Measurements from ENCODE around the gene LRP1B.
"Not testable (repeated sequence)": the region's sequence is repeated elsewhere in the genome, so short reads cannot be mapped to it uniquely, and the experiment has no call there.

The LRP1B gene

GRCh38 chr2:140596447-140596846 is 1534.4 kb downstream of the LRP1B start:
- in situ Hi-C loops (cut with HindIII; ENCODE audit: low sequenced_read_pairs): no loop called here

GRCh38 chr2:140595107-140595506 is 1535.7 kb downstream of the LRP1B start:
- in situ Hi-C loops (cut with HindIII; ENCODE audit: low sequenced_read_pairs): no loop called here

GRCh38 chr2:140593132-140593531 is 1537.7 kb downstream of the LRP1B start:
- in situ Hi-C loops (cut with HindIII; ENCODE audit: low sequenced_read_pairs): no loop called here

- in situ Hi-C loops (cut with HindIII; ENCODE audit: low sequenced_read_pairs): no loop called here
Measured at GRCh38 chr2:140589696-140590095, 1541.1 kb downstream of the LRP1B start.

DNA sequence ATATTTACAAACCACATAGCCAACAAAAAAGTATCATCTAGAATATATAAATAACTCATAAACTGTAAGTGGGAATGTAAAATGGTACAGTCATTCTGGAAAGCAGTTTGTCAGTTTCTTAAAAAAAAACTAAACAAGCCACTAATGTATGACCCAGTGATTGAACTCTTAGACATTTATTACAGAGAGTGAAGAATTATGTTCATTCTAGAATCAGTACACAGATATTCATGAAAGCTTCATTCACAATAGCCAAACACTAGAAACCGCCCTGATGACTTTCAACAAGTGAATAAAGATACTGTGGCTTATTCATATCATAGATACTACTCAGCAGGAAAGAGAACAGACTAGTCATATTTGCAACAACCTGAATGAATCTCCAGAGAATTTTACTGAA is 1541.5 kb downstream of the LRP1B start:
- in situ Hi-C loops (cut with HindIII; ENCODE audit: low sequenced_read_pairs): no loop called here

DNA sequence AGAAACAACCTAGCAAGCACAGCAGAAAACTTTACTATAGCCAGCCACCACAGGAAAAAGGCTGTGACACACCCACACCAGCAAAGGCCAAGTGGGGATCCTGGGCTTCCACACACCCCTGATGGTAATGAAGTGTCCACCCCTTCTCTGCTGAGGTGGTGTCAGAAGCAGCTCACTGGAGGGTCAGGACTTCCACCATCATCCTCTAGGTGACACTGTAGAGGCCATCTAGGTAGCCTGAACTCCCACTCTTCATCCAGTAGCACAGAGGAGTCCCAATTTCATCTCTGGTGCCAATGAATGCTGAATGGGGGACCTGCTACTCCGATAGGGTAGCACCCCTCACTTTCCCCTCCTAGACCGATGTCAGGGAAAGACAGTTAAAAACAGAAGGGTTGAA is 1544.4 kb downstream of the LRP1B start:
- in situ Hi-C loops (cut with HindIII; ENCODE audit: low sequenced_read_pairs): no loop called here

DNA sequence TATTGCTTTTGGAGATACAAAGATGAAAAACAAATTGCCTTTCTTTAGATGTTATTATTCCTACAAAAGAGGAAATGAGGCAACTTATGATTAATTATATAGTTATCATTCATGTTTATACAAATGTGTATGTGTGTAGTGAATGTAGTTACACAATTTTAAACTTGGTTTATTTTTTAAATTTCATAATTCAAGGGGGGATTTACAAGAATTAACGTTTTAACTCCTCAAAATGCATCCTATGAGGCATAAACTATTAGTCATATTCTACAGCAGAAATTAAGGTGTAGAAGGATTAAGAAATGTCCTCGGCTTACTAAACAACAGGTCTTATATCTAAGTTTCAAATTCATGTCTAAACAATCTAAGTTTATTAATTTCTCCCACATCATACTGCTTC is 1545.8 kb downstream of the LRP1B start:
- in situ Hi-C loops (cut with HindIII; ENCODE audit: low sequenced_read_pairs): no loop called here

- in situ Hi-C loops (cut with HindIII; ENCODE audit: low sequenced_read_pairs): no loop called here
Measured at GRCh38 chr2:140584471-140584870, 1546.3 kb downstream of the LRP1B start.

DNA sequence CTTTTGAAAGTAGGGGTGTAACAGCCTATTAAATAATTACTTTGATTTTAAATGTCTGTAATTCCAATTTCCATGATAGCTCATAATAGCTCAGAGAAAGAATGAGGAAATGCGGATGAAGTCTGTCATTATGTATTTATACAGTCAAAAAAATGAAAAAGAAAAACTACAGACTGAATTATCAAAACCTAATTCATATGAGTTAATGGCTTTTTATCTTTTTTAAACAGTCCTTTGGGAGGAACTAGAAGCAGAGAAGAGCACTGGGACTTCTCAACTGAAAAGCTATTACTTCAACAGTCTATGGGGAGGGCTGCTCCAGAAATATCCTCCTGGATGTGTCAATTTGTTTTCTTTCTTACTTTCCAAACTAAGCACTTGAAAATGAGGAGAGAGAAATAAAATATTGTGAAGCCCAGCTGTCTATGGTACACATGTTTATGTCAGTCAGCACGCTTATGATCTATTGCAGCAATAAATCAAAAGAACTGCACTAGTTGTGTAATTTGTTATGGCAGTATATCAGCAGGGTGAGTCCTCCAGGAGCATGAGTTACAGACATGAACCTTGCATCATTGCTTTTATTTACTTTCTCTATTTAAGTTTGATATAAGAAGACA is 1550.2 kb downstream of the LRP1B start:
- in situ Hi-C loops (cut with HindIII; ENCODE audit: low sequenced_read_pairs): no loop called here

GRCh38 chr2:140577453-140577852 is 1553.4 kb downstream of the LRP1B start:
- in situ Hi-C loops (cut with HindIII; ENCODE audit: low sequenced_read_pairs): no loop called here

DNA sequence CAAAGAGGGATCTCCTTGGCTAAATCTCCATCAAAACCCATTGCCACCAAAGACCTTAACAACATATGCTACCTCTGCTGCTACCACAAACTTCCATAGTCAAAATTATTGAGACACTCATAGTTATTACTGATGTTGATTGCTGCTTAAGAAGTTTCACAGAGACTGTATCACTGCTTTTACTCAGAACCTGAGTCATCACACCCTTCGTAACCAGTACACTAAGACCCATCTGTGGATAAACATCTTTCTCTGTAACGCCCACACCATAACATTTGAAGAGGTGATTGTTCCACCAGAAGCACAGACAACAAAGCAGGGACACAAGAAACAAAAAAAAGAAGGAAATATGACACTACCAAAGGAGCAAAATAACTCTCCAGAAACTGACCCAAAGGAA is 1563.1 kb downstream of the LRP1B start:
- in situ Hi-C loops (cut with HindIII; ENCODE audit: low sequenced_read_pairs): no loop called here

GRCh38 chr2:140565756-140566155 is 1565.1 kb downstream of the LRP1B start:
- in situ Hi-C loops (cut with HindIII; ENCODE audit: low sequenced_read_pairs): no loop called here

- in situ Hi-C loops (cut with HindIII; ENCODE audit: low sequenced_read_pairs): no loop called here
Measured at GRCh38 chr2:140555701-140556100, 1575.1 kb downstream of the LRP1B start.

- in situ Hi-C loops (cut with HindIII; ENCODE audit: low sequenced_read_pairs): no loop called here
Measured at GRCh38 chr2:140552634-140553033, 1578.2 kb downstream of the LRP1B start.

GRCh38 chr2:140551287-140551686 is 1579.5 kb downstream of the LRP1B start:
- in situ Hi-C loops (cut with HindIII; ENCODE audit: low sequenced_read_pairs): no loop called here

- in situ Hi-C loops (cut with HindIII; ENCODE audit: low sequenced_read_pairs): no loop called here
Measured at GRCh38 chr2:140550821-140551220, 1580.0 kb downstream of the LRP1B start.

- in situ Hi-C loops (cut with HindIII; ENCODE audit: low sequenced_read_pairs): not testable (repeated sequence)
Measured at GRCh38 chr2:140544769-140545168, 1586.0 kb downstream of the LRP1B start.

DNA sequence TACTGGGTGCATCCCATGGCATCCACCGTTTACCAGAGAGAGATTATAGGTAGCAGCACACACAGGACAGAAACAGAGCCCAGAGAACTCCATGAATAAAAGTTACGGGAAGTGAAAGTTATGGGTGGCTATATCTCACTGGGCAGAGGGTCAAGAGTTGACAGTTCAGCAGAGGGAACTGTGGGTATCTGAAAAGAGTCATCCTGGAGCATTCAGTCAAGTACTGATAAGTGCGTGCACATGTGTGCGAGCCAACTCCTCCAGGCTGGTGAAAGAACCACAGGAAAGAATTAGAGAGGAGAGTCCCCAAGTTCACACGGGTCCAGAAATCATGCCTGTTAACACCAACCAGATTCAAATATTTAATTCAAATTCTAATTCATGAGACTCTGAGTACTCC is 1588.2 kb downstream of the LRP1B start:
- in situ Hi-C loops (cut with HindIII; ENCODE audit: low sequenced_read_pairs): no loop called here

GRCh38 chr2:140539242-140539875 is 1591.5 kb downstream of the LRP1B start:
- in situ Hi-C loops (cut with HindIII; ENCODE audit: low sequenced_read_pairs): no loop called here

DNA sequence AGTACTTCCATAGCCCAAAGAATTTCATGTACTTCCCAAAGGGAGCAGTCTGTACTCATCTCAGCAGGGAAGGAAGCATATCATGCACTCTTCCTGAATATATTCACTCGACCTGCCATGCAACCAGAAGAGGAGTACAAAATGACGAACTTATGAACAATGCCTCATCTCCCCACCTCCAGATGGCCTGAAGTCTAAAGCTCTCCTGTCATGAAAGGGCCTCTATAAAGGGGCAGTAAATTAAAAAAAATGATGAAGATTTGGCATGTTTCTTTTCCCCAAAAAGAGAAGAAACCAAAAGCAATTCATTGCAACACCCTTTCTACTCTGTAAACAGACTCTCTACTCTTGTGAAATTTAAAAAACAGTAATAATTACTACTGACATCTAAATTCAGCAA is 1601.1 kb downstream of the LRP1B start:
- in situ Hi-C loops (cut with HindIII; ENCODE audit: low sequenced_read_pairs): no loop called here

- in situ Hi-C loops (cut with HindIII; ENCODE audit: low sequenced_read_pairs): no loop called here
Measured at GRCh38 chr2:140528982-140529381, 1601.8 kb downstream of the LRP1B start.

GRCh38 chr2:140526575-140526974 is 1604.2 kb downstream of the LRP1B start:
- in situ Hi-C loops (cut with HindIII; ENCODE audit: low sequenced_read_pairs): no loop called here

- in situ Hi-C loops (cut with HindIII; ENCODE audit: low sequenced_read_pairs): no loop called here
Measured at GRCh38 chr2:140512106-140512505, 1618.7 kb downstream of the LRP1B start.

Measured in endothelial cell of hepatic sinusoid (primary cell).